Neutrophil (primary cell): Measurements from ENCODE around the gene LTB4R.
A peak's percentile ranks its signal among the peaks of the same experiment; 100 is the strongest.

ENCODE experiments used
- H3K27ac ChIP-seq: fragments of 200-600 bp; sonication (generic); 2 replicates; pipeline ENCODE4 v1.5.1; 2016; ENCODE audit warnings: mild to moderate bottlenecking, moderate library complexity
- H3K27me3 ChIP-seq: fragments of 200-600 bp; sonication (generic); 2 replicates; pipeline ENCODE4 v1.6.0; 2016; ENCODE audit warnings: mild to moderate bottlenecking
- H3K36me3 ChIP-seq: fragments of 200-600 bp; sonication (generic); 2 replicates; pipeline ENCODE4 v1.5.1; 2017
- H3K4me1 ChIP-seq, 2 experiments: fragments of 200-600 bp in 1 of 2; sonication (generic) in 1 of 2; 1 replicate in 1 of 2; 2 replicates in 1 of 2; pipeline versions ENCODE4 v1.5.1 to v1.6.1; 2013 to 2016; ENCODE audit warnings: low read depth in 1 of 2, low read length in 1 of 2, mild to moderate bottlenecking in 1 of 2, moderate library complexity in 1 of 2; ENCODE audit not compliant: control insufficient read depth in 1 of 2, insufficient read depth in 1 of 2
- H3K4me3 ChIP-seq, 2 experiments: fragments of 200-600 bp in 1 of 2; sonication (generic) in 1 of 2; 1 replicate in 1 of 2; 2 replicates in 1 of 2; pipeline ENCODE4 v1.5.1; 2013 to 2016; ENCODE audit warnings: low read depth in 1 of 2, low read length in 1 of 2, mild to moderate bottlenecking in 1 of 2, moderate library complexity in 1 of 2
- H3K9me3 ChIP-seq: fragments of 200-600 bp; sonication (generic); 2 replicates; pipeline ENCODE4 v1.5.1; 2016
- TF ChIP-seq, protein P1 (sequence below): fragments of 200-600 bp; sonication (generic); IDR thresholded peaks from 2 replicates; pipeline ENCODE4 v1.5.1; 2016; ENCODE audit warnings: antibody characterized with exemption

The LTB4R gene

DNA sequence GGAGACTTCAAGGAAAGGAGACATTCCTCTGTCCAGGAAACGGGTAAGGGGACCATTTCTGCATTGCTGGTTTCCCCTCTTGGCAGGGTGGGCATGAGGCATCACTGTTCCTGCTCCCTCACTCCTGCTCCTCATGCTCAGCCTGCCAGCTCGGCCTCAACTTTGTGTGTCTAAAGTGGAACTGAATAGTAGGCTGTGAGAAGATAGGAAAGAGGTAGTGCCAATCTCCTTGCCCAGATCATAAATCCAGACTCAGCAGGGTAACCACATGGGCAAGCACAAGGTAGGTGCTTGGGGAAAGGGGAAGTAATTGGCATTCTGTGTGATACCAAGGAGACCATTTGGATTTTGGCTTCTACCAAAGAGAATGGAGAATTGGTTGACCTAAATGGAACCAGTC is 2.6 kb downstream of the LTB4R start:
- H3K4me3 ChIP-seq = peak overlapping the region; percentile 74 to 86
- H3K27ac ChIP-seq = peak overlapping the region; percentile 97
- H3K9me3 ChIP-seq = no peaks in the 10 kb centered on the region
- H3K27me3 ChIP-seq = no peaks in the 10 kb centered on the region
- TF ChIP-seq, protein P1, sequence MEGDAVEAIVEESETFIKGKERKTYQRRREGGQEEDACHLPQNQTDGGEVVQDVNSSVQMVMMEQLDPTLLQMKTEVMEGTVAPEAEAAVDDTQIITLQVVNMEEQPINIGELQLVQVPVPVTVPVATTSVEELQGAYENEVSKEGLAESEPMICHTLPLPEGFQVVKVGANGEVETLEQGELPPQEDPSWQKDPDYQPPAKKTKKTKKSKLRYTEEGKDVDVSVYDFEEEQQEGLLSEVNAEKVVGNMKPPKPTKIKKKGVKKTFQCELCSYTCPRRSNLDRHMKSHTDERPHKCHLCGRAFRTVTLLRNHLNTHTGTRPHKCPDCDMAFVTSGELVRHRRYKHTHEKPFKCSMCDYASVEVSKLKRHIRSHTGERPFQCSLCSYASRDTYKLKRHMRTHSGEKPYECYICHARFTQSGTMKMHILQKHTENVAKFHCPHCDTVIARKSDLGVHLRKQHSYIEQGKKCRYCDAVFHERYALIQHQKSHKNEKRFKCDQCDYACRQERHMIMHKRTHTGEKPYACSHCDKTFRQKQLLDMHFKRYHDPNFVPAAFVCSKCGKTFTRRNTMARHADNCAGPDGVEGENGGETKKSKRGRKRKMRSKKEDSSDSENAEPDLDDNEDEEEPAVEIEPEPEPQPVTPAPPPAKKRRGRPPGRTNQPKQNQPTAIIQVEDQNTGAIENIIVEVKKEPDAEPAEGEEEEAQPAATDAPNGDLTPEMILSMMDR = no peak
- peaks cover 28% of the 10 kb centered on the region for H3K36me3 ChIP-seq
- H3K4me1 ChIP-seq = peaks cover 98 to 100% of the 10 kb centered on the region in 2 experiments

DNA sequence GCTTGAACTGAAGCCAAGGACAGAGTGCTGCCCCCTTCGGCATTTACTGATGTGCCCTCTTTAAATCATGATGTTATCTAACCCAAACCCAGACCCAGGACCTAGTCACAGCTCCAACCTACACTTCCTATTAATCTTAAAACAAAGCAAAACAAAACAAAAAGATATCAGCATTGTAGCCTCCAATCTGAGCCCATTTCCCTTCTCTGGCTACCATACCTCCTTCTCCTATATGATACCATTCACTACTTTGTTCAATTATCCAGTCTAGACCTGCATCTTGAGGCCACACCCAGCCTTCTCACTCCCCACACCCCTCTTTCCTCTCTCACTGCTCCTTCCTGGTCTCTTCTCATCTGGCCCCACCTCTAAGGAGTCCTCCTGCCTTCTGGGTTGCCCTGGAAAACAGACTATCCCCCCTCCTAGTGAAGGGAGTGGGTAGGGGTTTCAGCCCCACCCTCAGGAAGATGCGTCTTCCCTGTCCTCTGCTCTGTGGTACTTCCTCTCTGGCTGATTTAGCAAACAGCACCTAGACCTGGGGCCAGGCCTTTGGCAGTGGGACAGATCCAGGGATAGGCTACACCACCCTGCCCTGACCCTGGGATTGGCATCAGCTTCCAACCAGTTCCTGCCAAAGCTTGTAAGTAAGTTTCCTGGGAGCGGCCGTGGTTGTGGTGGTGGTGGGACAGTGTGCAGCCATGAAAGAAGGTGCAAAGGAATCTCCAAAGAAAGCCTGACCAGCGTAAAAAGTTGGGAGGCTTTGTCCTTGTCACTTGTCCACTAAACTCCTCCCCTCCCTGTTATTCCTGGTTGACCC is 3.3 kb downstream of the LTB4R start:
- H3K4me3 ChIP-seq = peak overlapping the region; percentile 74 to 86
- H3K4me1 ChIP-seq = peaks cover 98 to 100% of the 10 kb centered on the region in 2 experiments

DNA sequence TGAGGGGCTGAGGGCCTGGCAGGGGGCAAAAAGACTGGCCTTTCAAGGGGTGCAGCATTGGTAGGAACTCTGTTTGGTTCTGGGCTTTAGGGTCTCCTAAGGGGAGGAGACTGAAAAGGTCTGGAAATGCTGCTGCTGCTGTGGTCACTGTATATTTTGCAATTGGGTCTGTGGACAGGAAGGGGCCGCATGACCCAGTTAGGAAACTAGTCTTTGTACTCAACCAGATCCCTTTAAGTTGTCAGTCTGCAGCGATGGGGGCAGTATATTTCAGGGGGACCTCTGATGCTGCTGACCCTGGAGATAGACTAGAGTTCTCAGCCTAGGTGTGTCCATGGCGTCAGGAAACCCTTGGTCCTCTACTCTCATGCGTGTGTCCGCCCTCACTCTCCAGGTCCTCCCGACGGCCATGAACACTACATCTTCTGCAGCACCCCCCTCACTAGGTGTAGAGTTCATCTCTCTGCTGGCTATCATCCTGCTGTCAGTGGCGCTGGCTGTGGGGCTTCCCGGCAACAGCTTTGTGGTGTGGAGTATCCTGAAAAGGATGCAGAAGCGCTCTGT is 4.0 kb downstream of the LTB4R start:
- Histone ChIP-seq H3K36me3 (peaks cover 39% of the 10 kb centered on the region), H3K9me3 (no peaks in the 10 kb centered on the region), H3K27me3 (no peaks in the 10 kb centered on the region), H3K4me1 (peaks cover 96 to 100% of the 10 kb centered on the region in 2 experiments), H3K4me3 (peak overlapping the region; percentile 74 to 86), H3K27ac (peak overlapping the region; percentile 97)
- TF ChIP-seq, protein P1 = no peak

More for the DNA sequence above, 3.3 kb downstream of the LTB4R start:
- H3K36me3 ChIP-seq = peaks cover 35% of the 10 kb centered on the region
- peak overlapping the region; percentile 97 for H3K27ac ChIP-seq
- no peaks in the 10 kb centered on the region for H3K27me3 ChIP-seq
- TF ChIP-seq, protein P1 = peak; percentile 12
- no peaks in the 10 kb centered on the region for H3K9me3 ChIP-seq

DNA sequence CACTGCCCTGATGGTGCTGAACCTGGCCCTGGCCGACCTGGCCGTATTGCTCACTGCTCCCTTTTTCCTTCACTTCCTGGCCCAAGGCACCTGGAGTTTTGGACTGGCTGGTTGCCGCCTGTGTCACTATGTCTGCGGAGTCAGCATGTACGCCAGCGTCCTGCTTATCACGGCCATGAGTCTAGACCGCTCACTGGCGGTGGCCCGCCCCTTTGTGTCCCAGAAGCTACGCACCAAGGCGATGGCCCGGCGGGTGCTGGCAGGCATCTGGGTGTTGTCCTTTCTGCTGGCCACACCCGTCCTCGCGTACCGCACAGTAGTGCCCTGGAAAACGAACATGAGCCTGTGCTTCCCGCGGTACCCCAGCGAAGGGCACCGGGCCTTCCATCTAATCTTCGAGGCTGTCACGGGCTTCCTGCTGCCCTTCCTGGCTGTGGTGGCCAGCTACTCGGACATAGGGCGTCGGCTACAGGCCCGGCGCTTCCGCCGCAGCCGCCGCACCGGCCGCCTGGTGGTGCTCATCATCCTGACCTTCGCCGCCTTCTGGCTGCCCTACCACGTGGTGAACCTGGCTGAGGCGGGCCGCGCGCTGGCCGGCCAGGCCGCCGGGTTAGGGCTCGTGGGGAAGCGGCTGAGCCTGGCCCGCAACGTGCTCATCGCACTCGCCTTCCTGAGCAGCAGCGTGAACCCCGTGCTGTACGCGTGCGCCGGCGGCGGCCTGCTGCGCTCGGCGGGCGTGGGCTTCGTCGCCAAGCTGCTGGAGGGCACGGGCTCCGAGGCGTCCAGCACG is 4.7 kb downstream of the LTB4R start:
- H3K36me3 ChIP-seq = peaks cover 39% of the 10 kb centered on the region
- H3K27me3 ChIP-seq = no peaks in the 10 kb centered on the region
- H3K9me3 ChIP-seq = no peaks in the 10 kb centered on the region
- H3K4me1 ChIP-seq = peaks cover 95 to 99% of the 10 kb centered on the region in 2 experiments
- peak overlapping the region; percentile 97 for H3K27ac ChIP-seq
- TF ChIP-seq, protein P1 = no peak
- H3K4me3 ChIP-seq = peak overlapping the region; percentile 74 to 86

DNA sequence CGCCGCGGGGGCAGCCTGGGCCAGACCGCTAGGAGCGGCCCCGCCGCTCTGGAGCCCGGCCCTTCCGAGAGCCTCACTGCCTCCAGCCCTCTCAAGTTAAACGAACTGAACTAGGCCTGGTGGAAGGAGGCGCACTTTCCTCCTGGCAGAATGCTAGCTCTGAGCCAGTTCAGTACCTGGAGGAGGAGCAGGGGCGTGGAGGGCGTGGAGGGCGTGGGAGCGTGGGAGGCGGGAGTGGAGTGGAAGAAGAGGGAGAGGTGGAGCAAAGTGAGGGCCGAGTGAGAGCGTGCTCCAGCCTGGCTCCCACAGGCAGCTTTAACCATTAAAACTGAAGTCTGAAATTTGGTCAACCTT is 5.3 kb downstream of the LTB4R start:
- TF ChIP-seq, protein P1 = no peak
- Histone ChIP-seq H3K4me1 (peaks cover 91 to 93% of the 10 kb centered on the region in 2 experiments), H3K4me3 (peak overlapping the region; percentile 54 to 74), H3K36me3 (peaks cover 41% of the 10 kb centered on the region), H3K27me3 (no peaks in the 10 kb centered on the region), H3K27ac (peak overlapping the region; percentile 97), H3K9me3 (no peaks in the 10 kb centered on the region)
